Cardiac muscle cell (in vitro differentiated cells and primary cell): ENCODE results near the gene CPTP. TPM values are rescaled to one million over a fixed set of nuclear protein-coding genes. Genes with fewer than 3 reads are reported as not detected.

Experiments used
- DNase-seq, 2 donors: peaks; one replicate each; pipeline versions ENCODE4 v3.0.0 to v3.0.0-alpha.2; 2010 to 2017; ENCODE audit warnings: low read depth in 1 of 2, low spot score in 1 of 2
- H3K27ac ChIP-seq: fragments of 200-600 bp; sonication (generic); 2 replicates; pipeline ENCODE4 v1.5.1; 2016
- H3K27me3 ChIP-seq: fragments of 200-600 bp; sonication (generic); 2 replicates; pipeline ENCODE4 v1.6.0; 2016; ENCODE audit warnings: control low read depth
- H3K36me3 ChIP-seq: fragments of 200-600 bp; sonication (generic); 2 replicates; pipeline ENCODE4 v1.5.1; 2016; ENCODE audit warnings: control low read depth
- H3K4me1 ChIP-seq: fragments of 200-600 bp; sonication (generic); 2 replicates; pipeline ENCODE4 v1.8.1; 2017; ENCODE audit warnings: low read depth, mild to moderate bottlenecking, mixed run types
- H3K4me3 ChIP-seq: fragments of 200-600 bp; sonication (generic); 2 replicates; pipeline ENCODE4 v1.5.1; 2016; ENCODE audit warnings: mild to moderate bottlenecking
- H3K9me3 ChIP-seq: fragments of 200-600 bp; sonication (generic); 2 replicates; pipeline ENCODE4 v1.5.1; 2017; ENCODE audit warnings: low read depth, mild to moderate bottlenecking, control low read depth
- CTCF ChIP-seq: IDR thresholded peaks from 2 replicates; pipeline ENCODE4 v1.5.1; 2012; ENCODE audit warnings: low read depth, mild to moderate bottlenecking, low read length
- polyA plus RNA-seq: library from polyadenylated mRNA; unstranded; fragments of >200 nt; fragmentation: Nextera tagmentation; extraction: Ambion mirVana; gene quantifications from 2 replicates; pipeline ENCODE4 v1.2.1, GENCODE V29; 2016
- total RNA-seq: library from RNA; depleted of rRNA; stranded (reverse); fragments of >200 nt; gene quantifications from 2 replicates; pipeline ENCODE4 v1.2.3, GENCODE V29; 2016

CPTP gene
- total and polyA plus RNA-seq, 2 experiments from 2014 or later = 33.7 to 38.5 TPM

DNA sequence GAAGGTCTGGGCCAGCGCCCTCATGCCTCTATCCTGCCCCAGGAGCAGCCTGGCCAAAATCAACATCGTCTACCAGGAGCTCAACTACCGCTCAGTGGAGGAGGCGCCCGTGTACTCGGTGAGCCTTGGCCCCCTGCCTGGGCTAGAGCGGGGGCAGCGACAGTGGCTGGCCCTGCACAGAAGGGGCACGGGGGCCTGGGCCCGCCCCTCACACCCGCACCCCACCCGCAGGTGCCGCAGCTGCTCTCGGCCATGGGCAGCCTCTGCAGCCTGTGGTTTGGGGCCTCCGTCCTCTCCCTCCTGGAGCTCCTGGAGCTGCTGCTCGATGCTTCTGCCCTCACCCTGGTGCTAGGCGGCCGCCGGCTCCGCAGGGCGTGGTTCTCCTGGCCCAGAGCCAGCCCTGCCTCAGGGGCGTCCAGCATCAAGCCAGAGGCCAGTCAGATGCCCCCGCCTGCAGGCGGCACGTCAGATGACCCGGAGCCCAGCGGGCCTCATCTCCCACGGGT, 33.5 kb upstream of the CPTP start:
- DNase-seq = no peak
- Histone ChIP-seq H3K4me3 (no peak overlapping the region), H3K27me3 (no peaks in the 10 kb centered on the region), H3K36me3 (no peaks in the 10 kb centered on the region), H3K27ac (no peak overlapping the region), H3K9me3 (no peaks in the 10 kb centered on the region), H3K4me1 (no peaks in the 10 kb centered on the region)
- TF ChIP-seq CTCF = no peak

DNA sequence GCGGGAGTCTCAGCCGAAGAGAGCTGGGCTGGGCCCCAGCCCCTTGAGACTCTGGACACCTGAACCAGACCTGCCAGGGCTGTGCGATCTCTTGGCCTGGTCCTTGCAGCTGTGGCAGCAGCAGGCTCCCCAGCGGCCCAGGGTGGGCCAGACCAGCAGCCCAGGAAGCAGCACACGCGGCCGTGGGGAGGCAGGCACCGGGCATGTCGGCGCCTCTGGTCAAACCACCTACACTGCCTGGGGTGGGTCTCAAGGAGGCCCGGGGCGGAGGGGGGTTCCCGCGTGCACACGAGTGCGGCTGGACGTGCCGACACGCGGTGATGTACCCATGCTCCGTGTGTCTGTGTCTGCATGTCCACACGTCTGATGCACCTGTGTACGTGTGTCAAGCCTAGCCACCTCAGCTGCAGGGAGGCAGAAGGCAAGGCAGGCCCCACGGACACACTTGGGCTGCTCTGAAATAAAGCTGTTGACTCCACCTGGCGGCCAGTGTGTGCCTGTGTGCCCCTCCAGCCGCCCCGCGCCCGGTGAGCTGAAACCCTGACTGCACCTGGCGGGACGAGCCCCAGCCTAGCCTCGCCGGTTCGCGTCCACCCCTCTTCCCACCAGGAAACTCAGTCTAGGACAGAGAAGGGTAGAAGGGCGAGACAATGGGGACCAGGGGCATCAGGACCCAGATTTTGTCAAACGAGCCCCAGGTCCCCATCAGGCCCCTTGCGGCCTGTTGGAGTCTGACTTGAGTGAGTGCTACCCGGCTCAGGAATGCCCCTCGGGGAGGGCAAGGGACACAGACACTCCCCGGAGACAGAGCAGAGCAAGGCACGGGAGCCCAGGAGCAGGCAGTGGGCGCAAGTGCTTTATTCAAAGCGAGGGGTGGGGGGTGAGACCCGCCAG, 32.8 kb upstream of the CPTP start:
- Histone ChIP-seq H3K36me3 (no peaks in the 10 kb centered on the region), H3K27ac (no peak overlapping the region), H3K27me3 (no peaks in the 10 kb centered on the region), H3K9me3 (no peaks in the 10 kb centered on the region), H3K4me1 (no peaks in the 10 kb centered on the region), H3K4me3 (no peak overlapping the region)
- TF ChIP-seq CTCF = peak; percentile 65
- DNase-seq = peak; percentile 72 to 84

DNA sequence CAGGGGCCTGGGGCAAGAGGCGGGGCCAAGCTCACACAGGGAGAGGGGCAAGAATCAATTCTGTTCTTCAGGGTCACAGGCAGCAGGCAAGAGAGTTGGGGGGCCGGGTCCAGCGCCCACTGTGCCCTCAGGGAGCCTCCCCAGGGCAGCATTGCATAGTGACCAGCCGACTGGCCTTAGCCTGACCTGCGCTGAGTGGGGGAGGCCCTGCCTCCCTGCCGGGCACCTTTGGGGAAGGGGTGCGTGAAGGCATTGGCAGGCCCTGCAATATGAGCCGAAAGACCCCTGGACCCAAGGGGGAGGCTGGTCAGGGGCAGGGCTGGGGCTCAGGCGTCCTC, 32.2 kb upstream of the CPTP start:
- no peaks in the 10 kb centered on the region for H3K9me3 ChIP-seq
- H3K4me1 ChIP-seq = no peaks in the 10 kb centered on the region
- no peak for TF ChIP-seq CTCF
- H3K27me3 ChIP-seq = no peaks in the 10 kb centered on the region
- H3K4me3 ChIP-seq = no peak overlapping the region
- no peak for DNase-seq
- H3K36me3 ChIP-seq = no peaks in the 10 kb centered on the region
- no peak overlapping the region for H3K27ac ChIP-seq

DNA sequence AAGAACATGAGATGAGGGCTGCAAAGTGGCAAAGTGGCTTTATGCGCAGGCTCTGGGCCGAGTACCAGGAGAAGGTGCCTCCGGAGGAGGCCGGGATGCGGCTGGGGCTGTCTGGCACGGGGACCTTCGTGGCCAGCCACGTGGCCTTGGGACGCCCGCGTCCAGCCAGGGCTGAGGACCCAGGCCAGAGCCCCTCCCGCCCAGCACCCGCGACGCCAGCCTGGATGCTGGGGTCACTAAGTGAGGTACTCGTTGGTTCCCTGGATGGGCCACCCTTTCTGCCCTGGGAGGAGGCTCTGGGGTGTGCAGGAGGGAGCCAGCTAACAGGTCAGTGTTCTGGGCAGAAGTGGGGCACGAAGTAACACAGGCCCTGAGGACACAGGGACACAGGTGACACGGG, 31.8 kb upstream of the CPTP start:
- Histone ChIP-seq H3K36me3 (no peaks in the 10 kb centered on the region), H3K9me3 (no peaks in the 10 kb centered on the region), H3K27me3 (no peaks in the 10 kb centered on the region), H3K4me1 (no peaks in the 10 kb centered on the region), H3K27ac (no peak overlapping the region), H3K4me3 (no peak overlapping the region)
- DNase-seq = no peak
- TF ChIP-seq CTCF = no peak

DNA sequence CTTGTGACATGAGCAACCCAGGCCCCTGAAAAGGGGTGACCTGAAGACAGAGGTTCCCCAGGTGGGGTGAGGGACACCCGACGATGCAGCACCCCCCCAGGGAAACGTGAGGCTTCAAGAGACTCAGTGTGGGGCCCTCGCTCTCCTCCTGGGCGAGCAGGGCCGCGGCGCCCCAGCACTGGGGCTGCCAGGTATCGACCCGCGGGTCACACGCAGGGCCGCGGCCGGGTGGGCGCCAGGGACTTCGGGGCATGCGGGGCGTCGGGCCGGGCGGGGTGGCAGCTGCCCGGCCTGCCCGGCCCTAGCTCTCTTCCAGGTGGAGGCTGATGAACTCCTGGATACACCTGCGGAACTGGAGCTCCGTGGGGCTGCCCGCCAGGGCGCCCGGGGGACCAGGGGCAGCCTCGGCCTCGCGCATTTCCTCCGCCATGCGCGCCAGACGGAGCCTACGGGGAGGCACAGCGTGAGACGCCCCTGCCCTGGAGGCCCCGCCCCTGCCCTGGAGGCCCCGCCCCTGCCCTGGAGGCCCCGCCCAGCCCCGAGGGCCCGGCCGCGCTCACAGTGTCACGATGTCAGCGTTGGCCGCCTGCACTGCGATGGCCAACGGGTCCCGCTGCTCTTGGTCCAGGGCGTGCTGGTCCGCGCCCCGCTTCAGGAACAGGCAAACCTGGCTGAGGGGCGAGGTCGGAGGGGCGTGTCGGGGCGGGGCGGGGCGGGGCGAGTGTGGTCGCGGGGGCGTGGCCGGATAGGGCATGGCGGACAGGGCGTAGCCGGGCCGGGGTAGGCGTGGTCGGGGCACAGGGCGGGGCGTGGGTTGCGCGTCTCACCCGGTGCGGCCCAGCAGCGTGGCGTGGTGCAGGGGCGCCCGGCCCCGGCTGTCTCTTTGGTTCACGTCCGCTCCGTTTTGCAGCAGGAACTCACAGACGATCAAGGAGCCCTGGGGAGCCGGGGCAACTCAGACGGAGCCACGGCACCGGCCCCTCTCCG, 31.0 kb upstream of the CPTP start:
- Histone ChIP-seq H3K4me3 (no peak overlapping the region), H3K27me3 (no peaks in the 10 kb centered on the region), H3K27ac (no peak overlapping the region), H3K36me3 (no peaks in the 10 kb centered on the region), H3K4me1 (no peaks in the 10 kb centered on the region), H3K9me3 (no peaks in the 10 kb centered on the region)
- no peak for TF ChIP-seq CTCF
- no peak for DNase-seq
